NCI-H1092 (cell line): ENCODE results near the gene TRPM8.

Experiments
- DNase-seq: peaks from one replicate; lab custom pipeline; 2025; lab: John Stamatoyannopoulos, UW

The TRPM8 gene

GRCh38 chr2:234002281-234002680 lies 85.1 kb downstream of the TRPM8 start:
- no peak for DNase-seq

- no peak for DNase-seq
These were observed 86.9 kb downstream of the TRPM8 start for GRCh38 chr2:234003972-234004617.

GRCh38 chr2:234005126-234005525 lies 88.0 kb downstream of the TRPM8 start:
- DNase-seq: no peak

GRCh38 chr2:234006501-234006900 lies 89.3 kb downstream of the TRPM8 start:
- no peak for DNase-seq

GRCh38 chr2:234014427-234014826 lies 97.3 kb downstream of the TRPM8 start:
- DNase-seq: no peak

- no peak for DNase-seq
These were observed 98.7 kb downstream of the TRPM8 start for GRCh38 chr2:234015861-234016260.

GRCh38 chr2:234019896-234020295 lies 102.7 kb downstream of the TRPM8 start:
- DNase-seq: no peak

GRCh38 chr2:234020332-234020731 lies 103.2 kb downstream of the TRPM8 start:
- DNase-seq: no peak

GRCh38 chr2:234022424-234022823 lies 105.3 kb downstream of the TRPM8 start:
- no peak for DNase-seq

- DNase-seq: no peak
These were observed 107.1 kb downstream of the TRPM8 start for GRCh38 chr2:234024304-234024703.

- no peak for DNase-seq
These were observed 108.3 kb downstream of the TRPM8 start for GRCh38 chr2:234025466-234025865.

GRCh38 chr2:234025891-234026401 lies 108.8 kb downstream of the TRPM8 start:
- no peak for DNase-seq

GRCh38 chr2:234026693-234027254 lies 109.6 kb downstream of the TRPM8 start:
- DNase-seq: no peak

GRCh38 chr2:234027641-234028040 lies 110.5 kb downstream of the TRPM8 start:
- DNase-seq: no peak

GRCh38 chr2:234029150-234029733 lies 112.1 kb downstream of the TRPM8 start:
- DNase-seq: no peak

- no peak for DNase-seq
These were observed 114.0 kb downstream of the TRPM8 start for GRCh38 chr2:234031207-234031606.

- no peak for DNase-seq
These were observed 115.2 kb downstream of the TRPM8 start for GRCh38 chr2:234032279-234032856.

GRCh38 chr2:234033174-234033573 lies 116.0 kb downstream of the TRPM8 start:
- DNase-seq: no peak

GRCh38 chr2:234033885-234034284 lies 116.7 kb downstream of the TRPM8 start:
- no peak for DNase-seq

GRCh38 chr2:234038076-234038802 lies 121.1 kb downstream of the TRPM8 start:
- no peak for DNase-seq

GRCh38 chr2:234044157-234044556 lies 127.0 kb downstream of the TRPM8 start:
- DNase-seq: no peak

GRCh38 chr2:234046521-234046920 lies 129.3 kb downstream of the TRPM8 start:
- no peak for DNase-seq
